ENCODE measurements around the gene MELK.

The MELK gene

GRCh38 chr9:36671561-36671960 is 98.9 kb downstream of the MELK start:
- no peak overlapping the region for H3K4me3 ChIP-seq (ENCODE audit: low read depth, low read length)
- no peak for TF ChIP-seq CTCF (IDR thresholded peaks at IDR 0.05; ENCODE audit: borderline replicate concordance, insufficient read depth, low read depth, low read length)

- no peak for TF ChIP-seq CTCF (IDR thresholded peaks at IDR 0.05; ENCODE audit: borderline replicate concordance, insufficient read depth, low read depth, low read length)
Observed at GRCh38 chr9:36676091-36676490, 103.4 kb downstream of the MELK start.

GRCh38 chr9:36676778-36677485 is 104.2 kb downstream of the MELK start:
- TF ChIP-seq CTCF (IDR thresholded peaks at IDR 0.05; ENCODE audit: borderline replicate concordance, insufficient read depth, low read depth, low read length): no peak
- H3K4me3 ChIP-seq (ENCODE audit: low read depth, low read length): no peak overlapping the region

More at GRCh38 chr9:36676091-36676490, 103.4 kb downstream of the MELK start:
- H3K4me3 ChIP-seq (ENCODE audit: low read depth, low read length): no peak overlapping the region

GRCh38 chr9:36677611-36678010 is 104.9 kb downstream of the MELK start:
- no peak for TF ChIP-seq CTCF (IDR thresholded peaks at IDR 0.05; ENCODE audit: borderline replicate concordance, insufficient read depth, low read depth, low read length)

GRCh38 chr9:36679710-36680109 is 107.0 kb downstream of the MELK start:
- no peak for TF ChIP-seq CTCF (IDR thresholded peaks at IDR 0.05; ENCODE audit: borderline replicate concordance, insufficient read depth, low read depth, low read length)

More at GRCh38 chr9:36677611-36678010, 104.9 kb downstream of the MELK start:
- no peak overlapping the region for H3K4me3 ChIP-seq (ENCODE audit: low read depth, low read length)

GRCh38 chr9:36686471-36686870 is 113.8 kb downstream of the MELK start:
- H3K4me3 ChIP-seq (ENCODE audit: low read depth, low read length): no peak overlapping the region
- TF ChIP-seq CTCF (IDR thresholded peaks at IDR 0.05; ENCODE audit: borderline replicate concordance, insufficient read depth, low read depth, low read length): no peak

More at GRCh38 chr9:36679710-36680109, 107.0 kb downstream of the MELK start:
- H3K4me3 ChIP-seq (ENCODE audit: low read depth, low read length): no peak overlapping the region

All from GM12875 (cell line).